ENCODE results near the gene PCDH1. TPM values are rescaled to one million over a fixed set of nuclear protein-coding genes. Genes with fewer than 3 reads are reported as not detected.

PCDH1 gene
- total RNA-seq, 1 donor from 2014 or later: 22.8 TPM

- Mint-ChIP-seq H3K4me1 (ENCODE audit: unreplicated experiment) (peaks cover 17% of the 10 kb centered on the region), H3K9me3 (no peaks in the 10 kb centered on the region), H3K4me3 (peak overlapping the region; percentile 91), H3K36me3 (no peaks in the 10 kb centered on the region), H3K27ac (peak overlapping the region; percentile 84), H3K27me3 (no peaks in the 10 kb centered on the region)
- no peak for DNase-seq (ENCODE audit: extremely low spot score, unreplicated experiment)
- no peak for TF ChIP-seq CTCF (conservative IDR thresholded peaks at IDR 0.05)
Measured at GRCh38 chr5:141850244-141850768, 27.9 kb downstream of the PCDH1 start.

GRCh38 chr5:141849415-141850243 is 28.6 kb downstream of the PCDH1 start:
- Mint-ChIP-seq H3K4me1 (ENCODE audit: unreplicated experiment) (peaks cover 14% of the 10 kb centered on the region), H3K27me3 (no peaks in the 10 kb centered on the region)
- TF ChIP-seq CTCF (conservative IDR thresholded peaks at IDR 0.05): peak; percentile 24

GRCh38 chr5:141848744-141849414 is 29.3 kb downstream of the PCDH1 start:
- Mint-ChIP-seq H3K4me1 (ENCODE audit: unreplicated experiment) (peaks cover 14% of the 10 kb centered on the region), H3K9me3 (no peaks in the 10 kb centered on the region), H3K27me3 (no peaks in the 10 kb centered on the region), H3K27ac (peak overlapping the region; percentile 83), H3K36me3 (no peaks in the 10 kb centered on the region), H3K4me3 (peak overlapping the region; percentile 91)
- TF ChIP-seq CTCF (conservative IDR thresholded peaks at IDR 0.05): no peak
- DNase-seq (ENCODE audit: extremely low spot score, unreplicated experiment): no peak

More at GRCh38 chr5:141849415-141850243, 28.6 kb downstream of the PCDH1 start:
- H3K4me3 Mint-ChIP-seq: peak overlapping the region; percentile 91
- no peaks in the 10 kb centered on the region for H3K9me3 Mint-ChIP-seq
- no peaks in the 10 kb centered on the region for H3K36me3 Mint-ChIP-seq
- peak; percentile 87 for DNase-seq (ENCODE audit: extremely low spot score, unreplicated experiment)
- H3K27ac Mint-ChIP-seq: peak overlapping the region; percentile 84

- Mint-ChIP-seq H3K27me3 (no peaks in the 10 kb centered on the region), H3K36me3 (no peaks in the 10 kb centered on the region), H3K4me1 (ENCODE audit: unreplicated experiment) (peaks cover 14% of the 10 kb centered on the region), H3K9me3 (no peaks in the 10 kb centered on the region), H3K27ac (no peak overlapping the region), H3K4me3 (peak overlapping the region; percentile 48)
- DNase-seq (ENCODE audit: extremely low spot score, unreplicated experiment): no peak
- TF ChIP-seq CTCF (conservative IDR thresholded peaks at IDR 0.05): no peak
Measured at GRCh38 chr5:141846031-141846430, 32.2 kb downstream of the PCDH1 start.

GRCh38 chr5:141845371-141845851 is 32.8 kb downstream of the PCDH1 start:
- no peaks in the 10 kb centered on the region for H3K36me3 Mint-ChIP-seq
- peaks cover 14% of the 10 kb centered on the region for H3K4me1 Mint-ChIP-seq (ENCODE audit: unreplicated experiment)
- no peaks in the 10 kb centered on the region for H3K9me3 Mint-ChIP-seq
- no peak overlapping the region for H3K4me3 Mint-ChIP-seq
- DNase-seq (ENCODE audit: extremely low spot score, unreplicated experiment): no peak
- TF ChIP-seq CTCF (conservative IDR thresholded peaks at IDR 0.05): peak; percentile 35
- no peaks in the 10 kb centered on the region for H3K27me3 Mint-ChIP-seq
- H3K27ac Mint-ChIP-seq: no peak overlapping the region

Data from type B pancreatic cell (in vitro differentiated cells).